Measurements from ENCODE around the gene NDUFV2.

The NDUFV2 gene

GRCh38 chr18:9113468-9114149 is 11.1 kb downstream of the NDUFV2 start:
- intact Hi-C loops (cut with micrococcal nuclease): no loop called here
- H3K4me3 Mint-ChIP-seq: peak overlapping the region; percentile 76
- peaks cover 75% of the 10 kb centered on the region for H3K4me1 Mint-ChIP-seq (ENCODE audit: low read depth)
- H3K36me3 Mint-ChIP-seq (ENCODE audit: low read depth): peaks cover 78% of the 10 kb centered on the region
- no peaks in the 10 kb centered on the region for H3K27me3 Mint-ChIP-seq
- H3K27ac Mint-ChIP-seq: peak overlapping the region; percentile 86
- H3K9me3 Mint-ChIP-seq: no peaks in the 10 kb centered on the region

- Mint-ChIP-seq H3K4me3 (no peak overlapping the region), H3K36me3 (ENCODE audit: low read depth) (peaks cover 78% of the 10 kb centered on the region), H3K27me3 (no peaks in the 10 kb centered on the region), H3K9me3 (no peaks in the 10 kb centered on the region), H3K4me1 (ENCODE audit: low read depth) (peaks cover 62% of the 10 kb centered on the region), H3K27ac (peak overlapping the region; percentile 85)
- intact Hi-C loops (cut with micrococcal nuclease): no loop called here
Observed at GRCh38 chr18:9115984-9116383, 13.5 kb downstream of the NDUFV2 start.

GRCh38 chr18:9117980-9118841 is 15.7 kb downstream of the NDUFV2 start:
- peaks cover 81% of the 10 kb centered on the region for H3K36me3 Mint-ChIP-seq (ENCODE audit: low read depth)
- intact Hi-C loops (cut with micrococcal nuclease): loop anchor here (1.0 kb wide), 1 partner anchor 45 kb away; no protein-coding TSS in a partner anchor
- H3K27ac Mint-ChIP-seq: peak overlapping the region; percentile 77
- no peak overlapping the region for H3K4me3 Mint-ChIP-seq
- H3K9me3 Mint-ChIP-seq: no peaks in the 10 kb centered on the region
- H3K27me3 Mint-ChIP-seq: no peaks in the 10 kb centered on the region
- H3K4me1 Mint-ChIP-seq (ENCODE audit: low read depth): peaks cover 49% of the 10 kb centered on the region

GRCh38 chr18:9120796-9121195 is 18.3 kb downstream of the NDUFV2 start:
- no peak overlapping the region for H3K4me3 Mint-ChIP-seq
- no peak overlapping the region for H3K27ac Mint-ChIP-seq
- no peaks in the 10 kb centered on the region for H3K9me3 Mint-ChIP-seq
- peaks cover 41% of the 10 kb centered on the region for H3K4me1 Mint-ChIP-seq (ENCODE audit: low read depth)
- intact Hi-C loops (cut with micrococcal nuclease): loop anchor here (2.0 kb wide), 1 partner anchor 18 kb away; the partner anchor contains the start of gene NDUFV2
- H3K27me3 Mint-ChIP-seq: no peaks in the 10 kb centered on the region
- H3K36me3 Mint-ChIP-seq (ENCODE audit: low read depth): peaks cover 85% of the 10 kb centered on the region

- intact Hi-C loops (cut with micrococcal nuclease): no loop called here
- Mint-ChIP-seq H3K4me3 (no peak overlapping the region), H3K36me3 (ENCODE audit: low read depth) (peaks cover 86% of the 10 kb centered on the region), H3K27me3 (no peaks in the 10 kb centered on the region), H3K9me3 (no peaks in the 10 kb centered on the region), H3K4me1 (ENCODE audit: low read depth) (peaks cover 25% of the 10 kb centered on the region), H3K27ac (no peak overlapping the region)
Observed at GRCh38 chr18:9123520-9123919, 21.0 kb downstream of the NDUFV2 start.

GRCh38 chr18:9124824-9125223 is 22.3 kb downstream of the NDUFV2 start:
- Mint-ChIP-seq H3K36me3 (ENCODE audit: low read depth) (peaks cover 86% of the 10 kb centered on the region), H3K4me1 (ENCODE audit: low read depth) (peaks cover 31% of the 10 kb centered on the region), H3K4me3 (no peak overlapping the region), H3K27me3 (no peaks in the 10 kb centered on the region), H3K27ac (no peak overlapping the region), H3K9me3 (no peaks in the 10 kb centered on the region)
- intact Hi-C loops (cut with micrococcal nuclease): no loop called here

GRCh38 chr18:9126337-9126736 is 23.8 kb downstream of the NDUFV2 start:
- intact Hi-C loops (cut with micrococcal nuclease): no loop called here
- H3K27ac Mint-ChIP-seq: no peak overlapping the region

GRCh38 chr18:9130195-9130594 is 27.7 kb downstream of the NDUFV2 start:
- Mint-ChIP-seq H3K4me1 (ENCODE audit: low read depth) (peaks cover 40% of the 10 kb centered on the region), H3K27me3 (no peaks in the 10 kb centered on the region), H3K9me3 (no peaks in the 10 kb centered on the region), H3K27ac (no peak overlapping the region), H3K36me3 (ENCODE audit: low read depth) (peaks cover 89% of the 10 kb centered on the region), H3K4me3 (no peak overlapping the region)
- intact Hi-C loops (cut with micrococcal nuclease): loop anchor here (10.0 kb wide), 1 partner anchor 205 kb away; the partner anchor contains the start of gene TWSG1

More at GRCh38 chr18:9126337-9126736, 23.8 kb downstream of the NDUFV2 start:
- peaks cover 81% of the 10 kb centered on the region for H3K36me3 Mint-ChIP-seq (ENCODE audit: low read depth)
- no peaks in the 10 kb centered on the region for H3K27me3 Mint-ChIP-seq
- no peaks in the 10 kb centered on the region for H3K9me3 Mint-ChIP-seq
- H3K4me3 Mint-ChIP-seq: no peak overlapping the region
- H3K4me1 Mint-ChIP-seq (ENCODE audit: low read depth): peaks cover 34% of the 10 kb centered on the region

GRCh38 chr18:9130806-9131205 is 28.3 kb downstream of the NDUFV2 start:
- peaks cover 40% of the 10 kb centered on the region for H3K4me1 Mint-ChIP-seq (ENCODE audit: low read depth)
- H3K36me3 Mint-ChIP-seq (ENCODE audit: low read depth): peaks cover 89% of the 10 kb centered on the region
- H3K9me3 Mint-ChIP-seq: no peaks in the 10 kb centered on the region
- no peak overlapping the region for H3K27ac Mint-ChIP-seq
- intact Hi-C loops (cut with micrococcal nuclease): loop anchor here (10.0 kb wide), 1 partner anchor 204 kb away; the partner anchor contains the start of gene TWSG1
- no peak overlapping the region for H3K4me3 Mint-ChIP-seq
- no peaks in the 10 kb centered on the region for H3K27me3 Mint-ChIP-seq

GRCh38 chr18:9132628-9133027 is 30.1 kb downstream of the NDUFV2 start:
- Mint-ChIP-seq H3K4me1 (ENCODE audit: low read depth) (peaks cover 39% of the 10 kb centered on the region), H3K27ac (peak overlapping the region; percentile 51), H3K36me3 (ENCODE audit: low read depth) (peaks cover 86% of the 10 kb centered on the region), H3K9me3 (no peaks in the 10 kb centered on the region), H3K27me3 (no peaks in the 10 kb centered on the region), H3K4me3 (no peak overlapping the region)
- intact Hi-C loops (cut with micrococcal nuclease): loop anchor here (10.0 kb wide), 1 partner anchor 202 kb away; the partner anchor contains the start of gene TWSG1

- intact Hi-C loops (cut with micrococcal nuclease): loop anchor here (10.0 kb wide), 1 partner anchor 202 kb away; the partner anchor contains the start of gene TWSG1
- Mint-ChIP-seq H3K36me3 (ENCODE audit: low read depth) (peaks cover 86% of the 10 kb centered on the region), H3K4me1 (ENCODE audit: low read depth) (peaks cover 35% of the 10 kb centered on the region), H3K27me3 (no peaks in the 10 kb centered on the region), H3K27ac (peak overlapping the region; percentile 51), H3K9me3 (no peaks in the 10 kb centered on the region), H3K4me3 (no peak overlapping the region)
Observed at GRCh38 chr18:9133225-9133624, 30.7 kb downstream of the NDUFV2 start.

GRCh38 chr18:9135081-9135911 is 32.8 kb downstream of the NDUFV2 start:
- H3K36me3 Mint-ChIP-seq (ENCODE audit: low read depth): peaks cover 80% of the 10 kb centered on the region
- H3K4me3 Mint-ChIP-seq: peak overlapping the region; percentile 84
- H3K9me3 Mint-ChIP-seq: no peaks in the 10 kb centered on the region
- H3K27ac Mint-ChIP-seq: peak overlapping the region; percentile 98
- H3K4me1 Mint-ChIP-seq (ENCODE audit: low read depth): peaks cover 26% of the 10 kb centered on the region
- intact Hi-C loops (cut with micrococcal nuclease): loop anchor here (10.0 kb wide), 1 partner anchor 200 kb away; the partner anchor contains the start of gene TWSG1
- H3K27me3 Mint-ChIP-seq: no peaks in the 10 kb centered on the region

GRCh38 chr18:9135912-9136314 is 33.4 kb downstream of the NDUFV2 start:
- intact Hi-C loops (cut with micrococcal nuclease): loop anchor here (1.0 to 10.0 kb wide), 3 partner anchors 34 to 199 kb away; partner anchors contain the start of genes NDUFV2 and TWSG1
- H3K36me3 Mint-ChIP-seq (ENCODE audit: low read depth): peaks cover 79% of the 10 kb centered on the region
- H3K4me1 Mint-ChIP-seq (ENCODE audit: low read depth): peaks cover 29% of the 10 kb centered on the region
- peak overlapping the region; percentile 98 for H3K27ac Mint-ChIP-seq
- H3K4me3 Mint-ChIP-seq: peak overlapping the region; percentile 84
- H3K9me3 Mint-ChIP-seq: no peaks in the 10 kb centered on the region
- H3K27me3 Mint-ChIP-seq: no peaks in the 10 kb centered on the region

Measured in dendritic cell treated with granulocyte-macrophage colony-stimulating factor and Interleukin-4, amounts not matched to agents 40 ng/mL and 50 ng/mL, for 4 days (primary cell).